ENCODE data around the gene RTF2.

The RTF2 gene, protein sequence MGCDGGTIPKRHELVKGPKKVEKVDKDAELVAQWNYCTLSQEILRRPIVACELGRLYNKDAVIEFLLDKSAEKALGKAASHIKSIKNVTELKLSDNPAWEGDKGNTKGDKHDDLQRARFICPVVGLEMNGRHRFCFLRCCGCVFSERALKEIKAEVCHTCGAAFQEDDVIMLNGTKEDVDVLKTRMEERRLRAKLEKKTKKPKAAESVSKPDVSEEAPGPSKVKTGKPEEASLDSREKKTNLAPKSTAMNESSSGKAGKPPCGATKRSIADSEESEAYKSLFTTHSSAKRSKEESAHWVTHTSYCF

DNA sequence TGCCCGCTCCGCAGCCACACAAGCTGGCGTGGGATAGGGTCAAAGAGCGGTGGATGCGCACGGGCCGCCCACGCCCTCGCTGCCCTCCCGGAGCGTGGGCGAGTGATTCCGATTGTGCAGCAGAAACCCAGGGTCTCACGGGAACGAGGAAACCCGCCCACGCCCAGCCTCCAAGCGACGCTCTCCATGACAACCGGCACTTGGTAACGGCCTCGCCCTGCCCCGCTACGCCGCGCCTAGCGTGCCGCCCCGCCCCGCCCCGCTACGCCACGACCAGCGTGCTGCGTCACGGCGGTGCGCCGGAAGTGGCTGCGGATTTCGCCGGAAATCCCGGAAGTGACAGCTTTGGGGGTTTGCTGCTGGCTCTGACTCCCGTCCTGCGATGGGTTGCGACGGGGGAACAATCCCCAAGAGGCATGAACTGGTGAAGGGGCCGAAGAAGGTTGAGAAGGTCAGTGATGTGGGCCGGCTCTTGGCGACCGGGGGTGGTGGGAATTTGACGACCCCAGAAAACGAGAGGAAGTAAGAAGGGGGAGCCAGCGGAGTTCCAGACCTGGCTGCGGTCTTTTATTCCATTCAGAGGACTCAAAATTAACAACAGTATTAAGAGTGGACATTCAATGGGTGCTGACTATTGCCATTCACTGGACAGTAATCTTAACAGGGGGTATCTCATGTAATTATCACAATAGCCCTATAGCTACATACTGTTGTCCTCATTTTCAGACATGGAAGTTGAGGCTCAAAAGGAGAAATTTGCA is at the start of gene RTF2:
RTF2 (plus strand) TSS at position 312 of the 761 bp plus-strand sequence; CDS start at position 383, 71 bp downstream.
- peak; percentile 94 to 96 for DNase-seq (ENCODE audit: low read depth in 2 of 2)

DNA sequence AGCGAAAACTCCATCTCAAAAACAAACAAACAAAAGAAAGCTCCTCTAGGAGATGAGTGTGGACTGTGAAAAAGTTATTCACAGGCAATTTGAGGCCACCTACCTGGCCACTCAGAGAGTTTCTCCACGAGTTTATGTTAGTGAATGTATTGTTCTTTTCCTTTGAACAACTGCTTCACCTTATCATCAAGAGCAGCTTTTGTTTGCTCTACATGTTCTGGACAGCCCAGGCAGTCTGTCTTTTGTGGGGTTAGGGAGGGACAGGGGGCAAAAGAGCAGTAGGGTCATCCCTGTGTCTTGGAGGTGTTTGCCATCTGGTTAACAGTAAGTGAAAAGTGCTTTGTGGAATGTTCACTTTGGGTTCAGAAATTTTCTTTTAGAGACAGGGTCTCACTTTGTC is 48.4 kb upstream of the RTF2 start:
- no peak for DNase-seq (ENCODE audit: low read depth in 2 of 2)

DNA sequence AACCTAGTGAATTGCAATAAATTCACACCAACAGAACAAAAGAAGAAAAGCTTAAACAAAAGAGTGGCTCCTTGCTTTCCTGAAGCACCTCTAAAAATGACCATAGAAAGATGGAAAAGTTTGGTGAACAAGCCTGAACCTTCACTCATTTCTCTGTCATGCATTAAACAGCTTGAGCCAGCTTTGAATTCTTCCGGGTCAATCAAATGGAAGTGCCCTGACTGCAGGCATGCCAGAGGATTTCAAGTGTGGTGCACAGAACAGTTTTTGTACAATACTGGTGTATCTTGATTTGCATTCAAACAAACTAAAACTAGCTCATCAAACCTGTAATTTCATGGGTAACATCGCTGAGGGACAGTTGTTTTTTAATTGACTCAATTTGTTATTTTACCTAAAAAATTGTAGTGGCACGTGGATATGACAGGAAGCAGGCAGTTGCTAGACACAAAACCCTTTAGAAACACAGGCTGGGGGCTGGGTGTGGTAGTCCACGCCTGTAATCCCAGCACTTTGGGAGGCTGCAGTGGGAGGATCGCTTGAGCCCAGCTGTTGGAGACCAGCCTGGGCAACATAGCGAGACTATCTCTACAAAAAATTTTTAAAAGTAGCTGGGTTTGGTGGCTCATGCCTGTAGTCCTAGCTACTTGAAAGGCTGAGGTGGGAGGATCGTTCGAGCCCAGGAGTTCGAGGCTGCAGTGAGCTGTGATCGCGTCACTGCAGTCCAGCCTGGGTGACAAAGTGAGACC is 47.3 kb upstream of the RTF2 start:
- DNase-seq (ENCODE audit: low read depth in 2 of 2), result no peak

DNA sequence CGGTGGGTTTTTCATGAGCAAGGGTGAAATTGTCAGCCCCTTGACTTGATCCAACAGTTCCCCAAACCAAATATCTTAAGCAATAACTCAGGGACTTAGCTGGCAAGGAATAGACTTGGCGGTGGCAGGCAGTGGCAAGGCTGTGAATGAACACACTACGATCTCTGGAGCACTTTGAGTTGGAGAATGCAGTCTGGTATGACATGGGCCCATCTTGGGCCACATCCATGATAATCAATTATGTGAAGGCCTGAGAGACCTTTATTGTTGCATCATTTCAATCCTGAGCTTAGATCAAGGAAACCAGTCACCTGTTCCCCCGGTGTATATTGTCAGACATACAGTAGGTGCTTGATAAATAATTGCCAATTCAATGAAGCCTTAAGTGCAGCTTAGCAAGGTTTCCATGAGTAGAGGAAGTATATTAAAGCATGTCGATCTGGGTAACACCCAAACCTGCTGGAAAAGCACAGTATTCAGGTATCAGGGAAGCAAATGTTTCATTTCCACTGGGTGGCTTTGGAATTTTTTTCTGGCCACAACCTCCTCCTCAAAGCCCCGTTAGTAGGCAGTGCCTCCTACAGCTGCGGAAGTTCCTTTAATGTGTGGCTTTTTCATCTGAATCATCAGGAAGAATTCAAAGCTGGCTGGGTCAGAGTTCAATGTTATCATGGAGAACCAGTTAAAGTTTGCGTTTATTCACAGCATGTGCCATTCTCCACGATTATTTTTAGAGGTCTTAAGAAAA is 46.2 kb upstream of the RTF2 start:
- no peak for DNase-seq (ENCODE audit: low read depth in 2 of 2)

DNA sequence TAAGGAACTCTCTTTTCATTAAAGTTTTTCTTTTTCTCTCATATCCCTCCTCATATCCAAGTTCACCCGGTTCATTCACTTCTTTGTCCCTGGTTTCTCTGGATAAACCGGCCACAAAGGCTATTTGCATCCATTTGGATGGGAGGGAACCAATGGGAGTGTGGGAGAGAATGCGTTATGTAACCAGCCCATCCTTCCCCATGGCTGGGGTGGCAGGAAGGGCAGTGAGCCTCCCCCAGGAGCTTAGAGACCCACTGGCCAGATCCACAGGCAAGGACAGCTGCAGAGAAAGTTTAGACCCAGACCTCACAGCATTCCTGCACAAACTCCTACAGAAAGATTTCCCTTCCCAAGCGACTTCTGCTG is 45.6 kb upstream of the RTF2 start:
- no peak for DNase-seq (ENCODE audit: low read depth in 2 of 2)

DNA sequence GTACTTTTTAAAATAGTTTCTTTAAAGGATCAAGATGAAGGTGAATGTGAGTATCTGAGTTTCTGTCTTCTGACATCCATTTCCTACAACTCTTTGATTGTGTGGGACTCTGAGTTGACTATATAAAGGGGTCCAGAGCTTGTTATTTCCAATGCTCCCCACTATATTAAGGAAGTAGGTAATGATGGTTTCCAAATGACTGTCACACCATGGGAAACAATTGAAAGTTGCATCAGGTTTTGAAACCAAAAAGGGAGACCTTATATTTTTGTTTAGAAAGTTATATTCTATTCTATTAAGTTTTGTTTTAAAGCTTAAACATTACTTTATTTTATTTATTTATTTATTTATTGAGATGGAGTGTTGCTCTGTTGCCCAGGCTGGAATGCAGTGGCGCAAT is 45.2 kb upstream of the RTF2 start:
- DNase-seq (ENCODE audit: low read depth in 2 of 2), result no peak

DNA sequence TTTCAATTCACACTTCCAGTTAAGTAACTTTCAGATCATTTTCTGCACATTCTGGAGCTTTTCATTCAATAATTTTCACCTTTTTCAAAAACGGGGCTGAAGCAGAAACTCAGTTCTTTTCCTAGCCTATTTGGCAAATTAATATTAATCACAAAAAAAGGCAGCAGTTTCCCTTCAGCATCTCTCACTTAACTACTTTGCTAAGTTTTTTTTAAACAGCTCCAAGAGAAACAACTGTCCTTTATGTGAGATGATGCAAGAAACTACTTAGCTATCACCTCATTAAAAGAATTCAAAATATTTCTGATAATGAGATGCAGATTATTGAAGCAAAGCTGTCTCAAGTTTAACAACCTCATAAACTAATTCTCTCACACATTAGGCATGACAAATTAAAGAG is 44.5 kb upstream of the RTF2 start:
- no peak for DNase-seq (ENCODE audit: low read depth in 2 of 2)

DNA sequence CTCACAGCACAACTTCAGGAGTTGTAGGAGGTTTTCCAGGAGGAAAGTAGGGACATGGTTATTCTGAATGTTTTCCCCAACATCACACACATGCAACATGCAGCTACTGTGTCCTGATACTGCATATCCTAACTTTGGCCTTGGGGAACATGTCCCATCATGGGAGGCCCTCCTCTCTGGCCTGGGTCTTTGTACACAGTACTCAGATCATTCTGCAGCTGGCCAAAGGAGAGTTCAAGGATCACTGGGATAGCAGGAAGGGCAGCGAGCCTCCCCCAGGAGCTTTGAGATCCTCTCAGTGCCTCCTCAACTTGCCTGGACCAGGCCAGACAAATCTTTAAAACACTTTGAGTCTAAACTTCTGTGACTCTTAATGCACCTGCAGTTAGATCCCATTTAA is 43.5 kb upstream of the RTF2 start:
- DNase-seq (ENCODE audit: low read depth in 2 of 2), result no peak

DNA sequence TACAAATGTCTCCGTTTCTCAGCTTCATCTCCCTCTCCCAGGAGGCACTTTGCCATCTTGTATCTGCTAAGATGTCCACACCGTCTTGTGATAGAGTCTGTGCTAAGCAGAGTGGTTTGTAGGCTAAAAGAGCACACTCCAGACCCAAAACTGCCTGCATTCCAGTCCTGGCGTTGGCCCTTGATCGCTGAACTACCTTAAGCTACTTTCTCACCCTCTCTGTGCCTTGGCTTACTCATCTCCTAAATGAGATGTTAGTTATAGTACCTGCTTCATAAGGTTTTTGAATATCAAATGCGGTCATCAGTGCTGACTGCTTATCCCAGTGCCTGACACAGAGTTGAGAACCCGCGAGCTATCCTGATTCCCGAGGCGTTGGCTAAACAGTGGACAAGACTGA is 42.4 kb upstream of the RTF2 start:
- no peak for DNase-seq (ENCODE audit: low read depth in 2 of 2)

DNA sequence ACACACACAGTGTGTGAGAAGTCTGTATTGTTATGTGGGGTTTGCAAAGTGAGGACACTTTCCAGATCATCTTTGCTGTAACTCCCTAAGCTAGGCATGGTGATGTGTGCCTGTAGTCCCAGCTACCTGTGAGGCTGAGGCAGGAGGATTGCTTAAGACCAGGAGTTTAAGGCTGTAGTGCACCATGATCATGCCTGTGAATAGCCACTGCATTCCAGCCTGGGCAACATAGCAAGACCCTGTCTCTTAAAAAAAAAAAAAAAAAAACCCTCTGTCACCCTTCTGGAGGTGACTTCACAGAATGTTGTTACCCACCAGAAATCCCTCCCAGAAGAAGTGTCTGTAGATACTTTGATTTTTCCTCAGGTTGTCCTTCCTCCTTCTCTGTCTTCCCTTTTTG is 41.5 kb upstream of the RTF2 start:
- no peak for DNase-seq (ENCODE audit: low read depth in 2 of 2)

DNA sequence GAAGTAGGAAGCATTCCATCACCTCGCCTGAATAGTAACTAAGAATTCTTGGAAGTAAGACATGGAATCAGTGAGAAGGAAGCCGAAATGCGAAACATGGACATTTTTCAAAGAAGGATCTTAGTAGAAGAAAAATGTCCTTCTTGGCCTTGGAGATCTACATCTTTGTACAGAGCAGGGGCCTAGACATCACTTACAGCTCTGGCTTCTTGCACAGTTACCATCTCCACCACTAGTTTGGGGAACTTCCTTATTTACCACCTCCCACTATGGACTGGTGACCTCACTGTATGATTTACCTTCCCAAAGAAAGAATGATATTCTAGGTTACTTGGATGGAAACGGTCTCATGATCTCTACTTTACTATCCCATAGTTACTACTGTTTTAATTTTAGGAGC is 40.6 kb upstream of the RTF2 start:
- no peak for DNase-seq (ENCODE audit: low read depth in 2 of 2)

DNA sequence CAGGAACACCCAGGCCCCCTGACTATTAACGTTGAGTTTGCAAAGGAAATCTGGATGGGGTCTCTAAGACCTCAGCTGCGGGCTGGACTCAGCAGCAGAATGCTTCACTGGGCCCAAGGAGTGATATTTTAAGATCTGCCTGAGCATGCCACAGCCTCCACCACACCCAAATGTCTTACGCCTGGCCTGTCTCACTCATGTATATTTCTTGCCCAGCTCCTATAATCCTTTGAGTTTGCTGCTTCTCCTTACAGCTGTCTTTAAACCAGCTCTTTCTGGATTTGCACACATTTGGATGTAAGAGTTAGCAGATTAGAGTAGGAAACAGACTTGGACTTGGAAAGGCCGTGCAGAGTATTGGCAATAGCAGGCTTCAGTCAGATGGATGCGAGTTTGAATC is 40.0 kb upstream of the RTF2 start:
- DNase-seq (ENCODE audit: low read depth in 2 of 2), result no peak

DNA sequence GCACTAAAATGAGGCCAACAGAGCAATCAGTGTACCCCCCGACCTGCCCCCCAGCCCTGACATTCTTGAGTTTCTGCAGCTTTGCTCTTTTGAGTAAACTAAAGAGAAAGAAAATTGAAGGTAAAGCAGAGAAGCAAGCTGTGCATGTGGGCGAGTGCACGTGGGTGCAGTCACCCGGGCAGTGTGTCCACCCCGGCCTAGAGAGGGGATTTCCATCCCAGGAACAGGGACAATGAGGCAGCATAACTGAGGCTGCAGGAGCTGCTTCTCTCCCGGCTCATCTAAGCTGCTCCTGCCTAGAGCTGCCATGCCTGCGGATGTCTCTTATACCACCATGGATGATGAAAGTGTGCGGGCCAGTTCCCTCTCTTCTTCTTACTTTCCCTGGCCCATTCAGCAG is 39.5 kb upstream of the RTF2 start:
- no peak for DNase-seq (ENCODE audit: low read depth in 2 of 2)

DNA sequence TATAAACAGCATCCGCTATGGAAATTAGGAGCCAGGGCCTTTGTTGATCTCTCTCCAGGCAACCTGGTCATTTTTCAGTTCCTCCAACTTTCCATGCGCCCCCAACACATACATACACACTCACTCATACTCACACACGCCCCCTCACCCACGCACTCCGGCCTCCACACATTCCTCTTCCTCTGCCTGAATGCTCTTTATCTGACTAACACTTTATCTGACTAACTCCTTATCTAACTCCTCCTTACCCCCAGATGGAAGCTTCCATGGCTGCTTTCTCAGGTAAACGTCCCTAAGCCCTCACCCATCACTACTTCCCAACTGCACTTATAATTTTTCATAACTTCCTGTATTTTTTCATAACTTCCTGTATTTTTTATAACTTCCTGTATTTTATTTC is 38.9 kb upstream of the RTF2 start:
- no peak for DNase-seq (ENCODE audit: low read depth in 2 of 2)

DNA sequence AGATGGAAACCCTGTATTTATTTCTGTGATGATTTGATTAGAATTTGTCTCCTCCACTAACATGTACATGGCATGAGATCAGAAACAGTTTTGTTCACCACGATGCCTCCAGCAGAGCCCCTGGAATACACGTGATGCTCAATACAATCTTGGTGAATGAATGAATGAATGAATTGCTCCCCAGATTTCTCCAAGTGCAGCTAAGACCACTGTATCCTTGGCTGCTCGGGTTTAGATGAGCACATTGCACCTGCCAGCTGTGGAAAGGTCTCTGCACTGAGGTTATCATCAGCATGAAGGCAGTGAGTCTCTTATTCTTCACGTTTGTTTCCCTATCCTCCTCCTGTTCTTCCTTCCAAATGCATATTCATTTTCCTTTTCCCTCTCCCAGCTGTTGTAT is 38.5 kb upstream of the RTF2 start:
- no peak for DNase-seq (ENCODE audit: low read depth in 2 of 2)

DNA sequence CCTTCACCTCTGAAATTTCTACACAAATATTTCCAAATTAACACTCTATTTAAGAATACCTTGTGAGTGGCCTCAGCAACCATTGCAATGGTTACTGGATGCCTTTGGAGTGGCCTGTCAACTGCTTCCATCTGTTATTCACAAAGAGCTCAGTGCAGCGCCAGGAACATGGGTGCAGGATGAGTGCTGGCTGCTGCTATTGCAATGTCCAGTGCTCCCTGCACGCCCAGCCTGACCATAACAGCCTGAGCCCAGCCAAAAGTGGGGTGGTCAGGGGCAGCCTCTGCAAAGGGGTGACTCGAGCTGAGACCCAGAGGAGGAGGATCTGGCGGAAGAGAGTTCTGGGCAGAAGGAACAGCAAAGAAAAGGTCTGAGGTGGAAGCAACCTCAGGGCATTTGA is 38.0 kb upstream of the RTF2 start:
- DNase-seq (ENCODE audit: low read depth in 2 of 2), result no peak

DNA sequence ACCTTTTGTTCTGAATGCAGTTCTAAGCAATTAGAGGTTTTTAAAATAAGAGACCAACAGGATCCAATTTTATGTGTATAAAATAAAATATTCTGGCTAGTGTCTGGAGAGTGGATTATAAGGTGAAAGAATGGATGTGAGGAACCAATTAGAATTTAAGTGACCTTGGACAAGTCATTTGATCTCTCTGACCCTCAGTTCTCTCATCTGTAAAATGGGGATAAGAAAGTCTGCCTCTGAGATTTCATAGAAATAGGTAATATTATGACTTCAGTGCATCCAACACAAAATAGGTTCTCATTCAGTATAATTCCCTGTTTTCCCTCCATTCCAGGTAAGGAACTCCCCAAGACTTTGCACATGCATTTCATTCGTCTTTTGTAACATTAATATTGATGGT is 37.5 kb upstream of the RTF2 start:
- no peak for DNase-seq (ENCODE audit: low read depth in 2 of 2)

DNA sequence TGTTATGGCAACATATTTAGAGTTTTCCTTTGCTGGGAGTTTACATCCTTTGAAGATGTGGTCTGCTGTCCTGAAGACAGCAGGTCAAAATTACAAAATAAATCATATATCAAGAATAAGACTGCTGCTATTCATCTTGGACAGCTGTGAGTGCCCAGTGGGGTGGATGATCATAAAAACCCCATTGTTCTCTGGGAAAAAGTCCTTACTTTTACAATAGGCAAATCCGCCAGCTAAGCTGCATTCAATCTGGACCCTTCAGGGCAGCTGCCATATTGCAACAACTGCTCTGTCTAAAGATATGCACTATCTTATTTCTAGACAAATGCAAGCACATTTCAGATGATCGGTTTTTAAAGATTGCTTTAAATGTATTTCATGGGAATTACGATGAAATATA is 37.0 kb upstream of the RTF2 start:
- DNase-seq (ENCODE audit: low read depth in 2 of 2), result no peak

DNA sequence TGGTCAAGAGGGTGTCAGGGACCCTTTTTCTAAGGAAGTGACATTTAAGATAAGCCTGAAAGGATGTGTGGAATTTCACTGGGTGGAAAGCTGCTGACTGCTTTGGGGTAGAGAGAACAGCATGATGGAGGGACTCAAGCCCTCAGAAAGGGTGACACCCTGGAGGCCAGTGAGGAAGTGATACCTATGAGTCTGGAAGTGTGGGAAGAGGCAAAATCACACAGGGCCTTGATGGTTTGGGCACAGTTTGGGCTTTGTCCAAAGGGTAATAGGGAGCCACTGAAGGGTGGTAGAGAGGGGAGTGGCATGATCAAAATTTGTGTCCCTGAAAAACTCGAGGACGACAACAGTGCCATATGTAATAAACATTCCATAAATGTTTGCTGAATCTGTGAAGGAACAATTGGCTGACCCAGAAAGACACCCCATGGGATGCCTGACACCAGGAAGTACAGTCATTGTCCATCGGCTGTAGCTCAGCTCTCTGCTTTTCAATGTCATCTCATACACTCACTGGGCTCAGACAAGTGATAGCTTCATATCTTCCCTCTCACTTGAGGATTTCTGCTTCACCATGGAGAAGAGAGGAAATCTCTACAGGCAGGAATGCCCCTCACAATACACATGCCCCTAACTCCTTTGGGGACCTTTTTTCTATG is 35.1 kb upstream of the RTF2 start:
- DNase-seq (ENCODE audit: low read depth in 2 of 2), result no peak

DNA sequence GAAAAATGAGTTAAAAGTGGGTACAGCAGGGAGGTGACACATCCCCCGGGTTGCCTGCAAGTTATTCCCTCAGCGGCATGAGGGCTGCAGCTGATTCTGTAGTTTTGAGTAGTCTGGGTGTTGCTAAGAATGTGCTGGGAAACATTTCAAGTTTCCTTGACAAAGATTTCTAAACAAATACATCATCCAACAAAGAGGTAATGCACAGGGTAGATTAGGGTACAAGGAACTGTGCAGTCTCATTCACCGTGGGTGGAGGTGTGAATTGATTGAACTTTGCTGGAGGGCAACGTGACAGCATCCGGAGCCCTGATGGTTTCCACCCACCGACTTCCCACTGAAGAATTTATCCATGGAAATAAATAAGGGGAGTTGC is 34.6 kb upstream of the RTF2 start:
- no peak for DNase-seq (ENCODE audit: low read depth in 2 of 2)

DNA sequence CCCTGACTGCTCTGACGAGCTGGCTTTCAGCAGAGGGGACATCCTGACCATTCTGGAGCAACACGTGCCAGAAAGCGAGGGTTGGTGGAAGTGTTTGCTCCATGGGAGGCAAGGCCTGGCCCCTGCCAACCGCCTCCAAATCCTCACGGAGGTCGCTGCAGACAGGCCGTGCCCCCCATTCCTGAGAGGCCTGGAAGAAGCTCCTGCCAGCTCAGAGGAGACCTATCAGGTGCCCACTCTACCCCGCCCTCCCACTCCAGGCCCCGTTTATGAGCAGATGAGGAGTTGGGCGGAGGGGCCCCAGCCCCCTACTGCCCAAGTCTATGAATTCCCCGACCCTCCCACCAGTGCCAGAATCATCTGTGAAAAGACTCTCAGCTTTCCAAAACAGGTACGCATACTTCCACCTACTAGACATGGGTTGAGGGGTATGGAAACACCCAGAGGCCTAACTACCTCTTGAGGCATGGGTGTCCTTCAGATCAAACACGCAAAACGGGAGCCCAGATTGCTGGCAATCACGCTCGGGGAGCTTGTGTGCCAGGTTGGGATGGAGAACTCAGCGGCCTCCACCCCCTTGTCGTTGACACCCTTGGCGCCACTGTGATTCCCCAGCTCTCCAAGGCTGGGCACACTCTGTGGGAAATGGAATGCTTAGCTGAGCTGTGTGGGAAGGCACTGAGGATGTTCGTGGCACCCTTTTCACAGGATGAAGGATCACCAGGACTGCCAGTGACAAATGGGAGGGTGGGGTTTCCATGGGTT is 31.0 kb upstream of the RTF2 start:
- DNase-seq (ENCODE audit: low read depth in 2 of 2), result no peak

Measured in stimulated activated CD8-positive, alpha-beta memory T cell treated with anti-CD3 and anti-CD28 coated beads, Interleukin-7, amount 100 ng/mL, for 1 hour (primary cell).